Hepatocyte (in vitro differentiated cells): ENCODE measurements around the gene NARS2.

ENCODE experiments used
- CTCF ChIP-seq: fragments of 200-600 bp; sonication (generic); IDR thresholded peaks from 2 replicates; pipeline ENCODE4 v1.5.1; 2016; ENCODE audit warnings: antibody characterized with exemption, mild to moderate bottlenecking; ENCODE audit not compliant: poor library complexity
- EZH2 ChIP-seq: fragments of 200-600 bp; sonication (generic); IDR thresholded peaks from 2 replicates; pipeline ENCODE4 v1.6.1; 2016; ENCODE audit warnings: antibody characterized with exemption, mild to moderate bottlenecking, borderline replicate concordance

GRCh38 chr11:78441956-78442355 is 132.7 kb downstream of the NARS2 start:
- TF ChIP-seq CTCF, result no peak
- no peak for TF ChIP-seq EZH2
